Left kidney (tissue), 8 donors: Measurements from ENCODE around the gene GAS5. TPM values are rescaled to one million over a fixed set of nuclear protein-coding genes. Genes with fewer than 3 reads are reported as not detected.
"Not testable (repeated sequence)": the region's sequence is repeated elsewhere in the genome, so short reads cannot be mapped to it uniquely, and the experiment has no call there.

Source experiments
- DNase-seq: peaks from one replicate; pipeline ENCODE4 v3.0.0-alpha.2; 2013
- long read RNA-seq, 8 donors: transcript quantifications; one replicate each; lab custom pipeline, GENCODE V29; 2026
- polyA plus RNA-seq: library from polyadenylated mRNA; unstranded; fragments of 120-200 nt; gene quantifications from one replicate; pipeline ENCODE4 v1.2.1, GENCODE V29; 2013; ENCODE audit not compliant: insufficient read length

The GAS5 gene
- 612 TPM for polyA plus RNA-seq
- long read RNA-seq, donor 1, transcript GAS5-221 (12 exons, 632 nt) = major isoform, 97 of 322 reads
- long read RNA-seq, donor 1, transcript GAS5-218 (11 exons, 565 nt) = minor isoform, 49 of 322 reads
- long read RNA-seq, donor 1, transcript GAS5-217 (4 exons, 424 nt) = minor isoform, 5 of 322 reads
- long read RNA-seq, donor 1, partial matches to known transcripts = 144 of 322 reads
- long read RNA-seq, donor 1, other reads (novel, unspliced or antisense) = 15 of 322 reads
- long read RNA-seq, donor 2, transcript GAS5-204 (3 exons, 1,060 nt) = minor isoform, 5 of 336 reads
- long read RNA-seq, donor 2, transcript GAS5-211 (7 exons, 959 nt) = minor isoform, 6 of 336 reads
- long read RNA-seq, donor 2, transcript GAS5-221 (12 exons, 632 nt) = major isoform, 95 of 336 reads
- long read RNA-seq, donor 2, transcript GAS5-218 (11 exons, 565 nt) = minor isoform, 51 of 336 reads
- long read RNA-seq, donor 2, partial matches to known transcripts = 76 of 336 reads
- long read RNA-seq, donor 2, other reads (novel, unspliced or antisense) = 87 of 336 reads
- long read RNA-seq, donor 3, transcript GAS5-221 (12 exons, 632 nt) = major isoform, 78 of 298 reads
- long read RNA-seq, donor 3, transcript GAS5-218 (11 exons, 565 nt) = minor isoform, 38 of 298 reads
- long read RNA-seq, donor 3, transcript GAS5-206 (10 exons, 745 nt) = minor isoform, 5 of 298 reads
- long read RNA-seq, donor 3, partial matches to known transcripts = 71 of 298 reads
- long read RNA-seq, donor 3, other reads (novel, unspliced or antisense) = 88 of 298 reads
- long read RNA-seq, donor 4, transcript GAS5-221 (12 exons, 632 nt) = major isoform, 12 of 68 reads
- long read RNA-seq, donor 4, transcript GAS5-218 (11 exons, 565 nt) = minor isoform, 6 of 68 reads
- long read RNA-seq, donor 4, partial matches to known transcripts = 24 of 68 reads
- long read RNA-seq, donor 4, other reads (novel, unspliced or antisense) = 15 of 68 reads
- long read RNA-seq, donor 5, transcript GAS5-201 (10 exons, 979 nt) = minor isoform, 7 of 807 reads
- long read RNA-seq, donor 5, transcript GAS5-218 (11 exons, 565 nt) = minor isoform, 92 of 807 reads
- long read RNA-seq, donor 5, transcript GAS5-206 (10 exons, 745 nt) = minor isoform, 5 of 807 reads
- long read RNA-seq, donor 5, transcript GAS5-221 (12 exons, 632 nt) = major isoform, 204 of 807 reads
- long read RNA-seq, donor 5, partial matches to known transcripts = 168 of 807 reads
- long read RNA-seq, donor 5, other reads (novel, unspliced or antisense) = 310 of 807 reads
- long read RNA-seq, donor 6, transcript GAS5-201 (10 exons, 979 nt) = minor isoform, 5 of 434 reads
- long read RNA-seq, donor 6, transcript GAS5-221 (12 exons, 632 nt) = major isoform, 85 of 434 reads
- long read RNA-seq, donor 6, transcript GAS5-218 (11 exons, 565 nt) = minor isoform, 74 of 434 reads
- long read RNA-seq, donor 6, partial matches to known transcripts = 60 of 434 reads
- long read RNA-seq, donor 6, other reads (novel, unspliced or antisense) = 193 of 434 reads
- long read RNA-seq, donor 7, transcript GAS5-218 (11 exons, 565 nt) = minor isoform, 74 of 794 reads
- long read RNA-seq, donor 7, transcript GAS5-221 (12 exons, 632 nt) = major isoform, 203 of 794 reads
- long read RNA-seq, donor 7, transcript GAS5-211 (7 exons, 959 nt) = minor isoform, 8 of 794 reads
- long read RNA-seq, donor 7, transcript GAS5-226 (8 exons, 632 nt) = minor isoform, 7 of 794 reads
- long read RNA-seq, donor 7, partial matches to known transcripts = 146 of 794 reads
- long read RNA-seq, donor 7, other reads (novel, unspliced or antisense) = 328 of 794 reads
- long read RNA-seq, donor 8, transcript GAS5-218 (11 exons, 565 nt) = minor isoform, 13 of 164 reads
- long read RNA-seq, donor 8, transcript GAS5-221 (12 exons, 632 nt) = major isoform, 56 of 164 reads
- long read RNA-seq, donor 8, partial matches to known transcripts = 36 of 164 reads
- long read RNA-seq, donor 8, other reads (novel, unspliced or antisense) = 49 of 164 reads

DNA sequence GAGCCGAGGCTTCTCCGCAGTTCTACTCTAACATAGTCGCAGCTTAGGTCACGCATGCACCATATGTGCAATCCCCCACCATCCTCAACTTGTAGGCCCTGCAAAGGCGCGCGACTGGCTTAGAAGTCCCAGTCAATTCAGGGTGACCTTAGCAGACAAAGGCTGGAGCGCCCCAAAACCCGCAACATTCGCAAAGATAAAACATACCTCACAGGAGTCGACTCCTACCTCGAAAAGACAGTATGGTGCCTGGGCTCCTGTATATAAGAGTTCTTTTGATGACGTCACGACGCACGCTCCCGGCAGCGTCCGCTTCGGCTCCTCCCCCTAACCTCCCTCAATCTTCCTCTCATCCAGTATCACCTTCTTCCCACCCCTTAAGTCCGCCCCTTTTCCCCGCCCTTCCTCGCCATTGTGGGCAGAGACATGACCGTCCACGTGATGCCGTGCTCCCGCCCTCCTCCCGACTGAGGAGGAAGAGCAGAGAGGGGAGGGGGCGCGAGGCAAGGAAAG is at the start of gene GAS5:
Gene GAS5, minus strand, starts transcription at position 237 of the 513 bp plus-strand sequence.
- DNase-seq = peak; percentile 100

DNA sequence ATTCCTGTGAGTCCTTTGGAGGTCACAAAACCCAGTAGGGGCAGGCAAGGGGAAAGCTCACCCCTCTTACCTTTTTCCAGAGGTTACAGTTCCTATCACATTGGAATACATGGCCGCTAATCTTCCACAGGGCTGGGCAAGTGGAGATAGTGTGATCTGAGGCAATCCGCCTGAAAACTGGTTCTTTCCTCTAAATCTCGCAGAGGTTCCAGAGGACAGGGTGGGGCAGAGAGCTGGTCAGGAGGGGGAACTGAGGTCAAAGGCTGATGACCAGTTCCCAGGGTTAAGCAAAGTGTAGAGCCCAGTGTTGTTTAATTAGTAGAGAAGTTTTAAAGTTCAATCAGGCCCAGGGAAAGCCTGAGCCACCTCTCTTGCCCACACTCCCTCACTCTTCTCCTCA is 49.4 kb upstream of the GAS5 start, which contains the start of gene SERPINC1:
Gene SERPINC1, minus strand, starts transcription at position 179 of the 400 bp plus-strand sequence. Its CDS starts 68 bp downstream, at position 111.
- no peak for DNase-seq

DNA sequence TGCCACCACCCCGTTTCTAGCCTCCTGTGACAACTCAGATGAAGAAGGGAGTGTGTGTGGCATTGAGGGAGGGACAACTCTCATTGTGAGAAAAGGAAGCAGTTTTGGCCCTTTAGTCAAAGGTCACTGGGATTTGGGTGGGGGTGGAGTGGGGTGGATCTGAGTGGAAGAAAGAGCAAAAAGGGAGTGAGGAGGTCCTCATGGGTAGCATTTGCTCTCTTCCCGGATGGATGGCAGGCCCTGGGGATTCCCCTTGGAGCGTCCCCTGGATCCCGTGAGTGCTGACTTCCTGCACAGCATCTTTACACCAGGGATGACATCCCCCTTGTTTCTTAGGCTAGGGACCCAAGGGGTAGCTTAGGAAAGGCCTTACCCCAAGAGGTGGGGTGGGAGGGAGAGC is 48.9 kb upstream of the GAS5 start:
- DNase-seq = no peak

DNA sequence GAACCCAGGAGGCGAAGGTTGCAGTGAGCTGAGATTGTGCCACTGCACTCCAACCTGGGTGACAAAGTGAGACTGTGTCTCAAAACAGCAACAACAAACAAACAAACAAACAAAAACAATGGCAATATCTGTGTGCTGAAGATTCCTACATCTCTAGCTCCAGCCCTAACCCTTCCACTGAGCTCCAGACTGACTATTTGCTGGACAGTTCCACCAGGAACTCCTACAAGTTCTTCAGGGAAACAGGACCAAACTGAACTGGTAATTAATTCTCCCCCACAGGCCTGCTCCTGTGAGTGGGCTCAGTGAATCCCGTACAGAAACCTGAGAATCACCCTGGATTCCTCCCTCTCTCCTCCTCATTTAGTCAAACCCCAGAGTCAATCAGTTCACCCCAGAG is 47.8 kb upstream of the GAS5 start:
- no peak for DNase-seq

DNA sequence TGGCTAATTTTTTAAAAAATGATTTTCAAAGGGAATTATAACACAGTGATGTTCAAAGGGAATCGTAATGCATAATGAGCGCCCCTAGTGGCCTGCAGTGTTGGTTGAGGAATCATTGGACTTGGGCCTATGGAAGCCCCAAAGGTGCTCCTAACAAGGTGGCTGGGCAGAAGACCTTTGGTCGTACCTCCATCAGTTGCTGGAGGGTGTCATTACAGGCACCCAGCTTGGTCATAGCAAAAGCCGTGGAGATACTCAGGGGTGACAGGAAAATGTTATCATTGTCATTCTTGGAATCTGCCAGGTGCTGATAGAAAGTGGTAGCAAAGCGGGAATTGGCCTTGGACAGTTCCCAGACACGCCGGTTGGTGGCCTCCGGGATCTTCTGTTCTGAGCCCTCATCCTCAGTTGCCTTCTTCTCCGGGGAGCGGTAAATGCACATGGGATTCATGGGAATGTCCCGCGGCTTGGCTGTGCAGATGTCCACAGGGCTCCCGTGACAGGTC is 46.6 kb upstream of the GAS5 start:
- no peak for DNase-seq

DNA sequence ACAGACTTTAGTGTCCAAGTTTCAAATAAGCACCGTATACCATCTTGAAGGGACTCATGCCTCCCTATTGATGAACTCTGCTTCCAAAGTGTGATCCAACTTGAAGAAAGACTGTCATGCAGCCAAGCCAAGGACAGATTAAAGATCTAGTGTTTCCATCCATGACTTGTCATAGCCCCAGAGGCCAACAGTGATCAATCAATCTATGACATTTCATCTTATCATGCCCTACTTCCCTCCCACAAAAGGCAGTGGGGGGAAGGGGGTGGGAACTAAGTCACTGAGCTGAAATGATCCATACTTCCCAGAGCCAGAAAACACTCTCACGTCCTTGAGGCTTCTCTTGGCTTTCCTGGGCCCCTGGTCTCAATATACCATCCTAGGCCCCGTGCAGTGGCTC is 45.3 kb upstream of the GAS5 start:
- no peak for DNase-seq

DNA sequence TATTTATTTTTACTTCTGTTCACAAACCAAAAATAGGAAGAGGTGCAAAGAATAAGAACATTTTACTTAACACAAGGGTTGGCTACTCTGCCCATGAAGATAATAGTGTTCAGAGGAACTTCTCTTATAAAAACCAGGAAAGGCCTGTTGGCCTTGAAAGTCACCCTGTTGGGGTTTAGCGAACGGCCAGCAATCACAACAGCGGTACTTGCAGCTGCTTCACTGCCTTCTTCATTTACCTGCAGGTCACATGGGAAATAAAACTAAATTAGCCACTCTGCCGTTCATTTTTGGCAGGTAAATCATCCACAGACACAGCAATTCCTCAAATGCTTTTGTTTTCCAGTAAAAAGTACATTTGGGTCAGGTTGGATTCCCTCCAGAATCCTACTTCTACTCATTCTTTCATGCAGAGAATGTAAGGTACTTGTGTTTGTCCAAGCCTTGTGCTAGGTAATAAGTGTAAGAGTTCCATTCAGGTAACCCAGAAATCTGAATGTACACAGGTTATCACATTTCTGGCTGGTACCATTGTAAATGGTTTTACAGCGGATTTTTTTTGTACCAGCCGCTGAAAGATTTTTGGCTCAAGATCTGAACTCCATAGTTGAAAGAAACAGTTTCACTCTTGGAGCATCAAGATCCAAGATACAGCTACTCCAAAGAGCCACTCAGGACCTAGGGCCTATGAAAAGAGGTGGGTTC is 36.2 kb upstream of the GAS5 start:
- no peak for DNase-seq

DNA sequence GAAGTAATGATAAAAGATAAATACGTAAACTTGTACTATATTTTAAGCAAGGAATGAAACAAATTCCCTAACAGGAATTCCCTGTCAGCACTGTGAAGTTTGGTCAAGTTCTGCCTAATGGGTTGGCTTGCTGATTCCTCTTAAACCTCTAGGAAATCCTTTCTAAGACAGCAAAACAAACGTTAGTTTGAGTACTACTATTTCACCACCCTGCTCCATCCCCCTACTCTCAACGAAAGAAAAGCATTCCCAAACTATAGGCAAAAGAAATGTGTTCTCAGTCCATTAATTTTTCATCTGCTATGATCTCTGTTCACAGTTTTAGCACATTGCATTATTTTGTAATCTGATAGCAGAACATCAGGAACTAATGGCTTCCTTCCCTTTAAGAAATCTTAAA is 33.2 kb upstream of the GAS5 start:
- DNase-seq = no peak

DNA sequence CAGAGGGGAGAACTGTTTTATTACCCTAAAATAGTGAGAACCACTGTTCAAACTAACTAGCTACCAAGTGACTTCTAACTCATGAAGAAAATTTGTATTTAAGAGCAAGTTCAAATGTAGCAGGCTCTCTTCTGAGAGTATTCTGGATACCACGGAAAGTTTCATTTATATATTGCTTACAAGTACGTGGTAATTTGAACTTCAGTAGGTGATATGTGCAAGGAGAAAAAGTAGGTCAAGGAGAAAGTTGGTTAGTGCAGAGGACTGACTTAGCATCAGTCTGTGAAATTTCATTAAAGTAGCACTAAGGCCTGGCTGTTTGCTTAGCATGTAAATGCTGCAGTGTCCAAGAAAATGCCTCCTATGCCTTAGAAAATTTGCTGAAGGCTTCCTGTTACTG is 32.6 kb upstream of the GAS5 start:
- no peak for DNase-seq

DNA sequence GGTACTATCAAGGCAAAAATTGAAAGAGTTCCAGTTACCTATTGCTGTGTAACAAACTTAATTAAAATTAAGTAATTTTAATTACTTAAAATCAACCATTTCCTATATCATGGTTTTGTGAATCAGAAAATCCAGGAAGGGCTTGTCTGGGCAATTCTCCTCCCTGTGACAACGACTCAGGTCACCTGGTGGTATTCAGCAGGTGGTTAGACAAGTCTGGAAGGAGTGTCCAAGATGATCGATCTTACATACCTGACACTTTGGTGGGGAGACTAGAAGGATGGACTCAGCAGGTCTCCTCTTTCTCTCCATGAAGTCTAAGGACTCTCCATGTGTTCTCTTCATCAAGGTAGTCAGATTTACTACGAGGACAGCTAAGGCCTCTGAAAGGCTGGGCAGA is 26.4 kb upstream of the GAS5 start:
- DNase-seq = no peak

DNA sequence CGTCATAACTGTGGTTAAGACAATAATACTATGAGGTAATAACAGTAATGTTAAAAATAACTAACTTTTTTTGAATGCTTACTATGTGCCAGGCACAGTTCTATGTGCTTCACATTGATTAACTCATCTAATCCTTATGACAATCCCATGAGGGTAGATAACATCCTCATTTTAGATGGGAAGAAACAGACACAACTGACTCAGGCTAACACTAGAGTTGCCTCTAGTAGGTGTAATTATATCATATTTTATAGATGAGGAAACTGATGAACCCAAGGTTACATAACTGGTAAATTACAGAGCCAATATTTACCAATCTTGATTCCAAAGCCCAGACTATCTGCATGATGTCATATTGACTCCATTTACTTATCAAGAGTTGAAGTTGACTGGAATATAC is 25.8 kb upstream of the GAS5 start:
- no peak for DNase-seq

DNA sequence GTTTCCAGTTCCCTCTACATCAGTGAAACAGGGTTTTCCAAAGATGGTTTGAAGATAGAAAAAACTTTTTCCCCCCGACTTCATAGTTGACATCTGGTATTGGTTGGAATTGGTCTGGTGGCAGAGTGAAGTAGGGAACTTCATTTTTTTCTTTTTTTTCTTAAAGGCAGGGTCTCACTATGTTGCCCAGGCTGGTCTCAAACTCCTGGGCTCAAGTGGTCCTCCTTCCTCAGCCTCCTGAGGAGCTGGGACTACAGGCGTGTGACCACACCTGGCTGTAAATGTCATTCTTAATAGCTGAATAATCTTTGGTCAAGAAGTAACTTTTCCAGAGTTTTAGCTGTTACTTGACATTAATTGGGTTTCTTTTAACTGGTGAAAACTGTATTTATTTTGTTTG is 22.1 kb upstream of the GAS5 start:
- DNase-seq = no peak

DNA sequence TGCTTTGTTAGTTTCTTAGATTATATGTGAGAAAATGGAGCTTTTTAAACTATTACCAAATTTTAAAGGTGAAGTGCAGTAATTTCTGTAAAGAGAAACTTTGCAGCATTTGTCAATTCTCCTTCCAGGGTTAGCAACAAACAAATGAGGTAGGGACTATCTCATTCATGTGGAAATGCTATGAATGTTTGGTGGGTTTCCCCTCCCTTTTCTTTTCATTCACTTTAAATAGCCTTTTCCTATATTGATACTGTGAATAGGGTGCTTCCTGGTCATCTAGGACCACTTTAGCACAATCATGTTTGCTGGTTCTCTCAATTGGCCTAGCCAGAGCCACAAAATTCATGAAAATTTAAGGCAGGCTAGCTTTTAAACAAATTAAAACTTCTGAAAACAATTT is 21.0 kb upstream of the GAS5 start:
- DNase-seq = no peak

DNA sequence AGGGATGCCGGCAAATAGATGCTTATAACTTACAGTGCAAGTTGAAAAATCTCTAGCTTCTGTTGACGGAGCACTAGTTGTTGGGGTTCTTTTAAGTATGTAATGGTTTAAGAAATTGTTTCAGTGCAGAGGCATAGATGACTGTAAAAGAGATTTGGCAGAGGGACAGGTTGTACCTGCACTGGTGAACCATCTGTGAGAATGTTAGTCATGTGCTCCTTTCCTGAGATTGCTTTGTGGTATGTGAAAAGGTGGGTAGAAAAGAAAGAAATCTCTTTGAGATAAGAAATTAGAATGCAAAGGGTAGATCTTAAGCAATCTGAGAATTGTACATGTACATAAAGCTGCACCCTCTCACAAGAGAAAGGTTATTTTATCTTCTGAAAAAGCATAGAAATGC is 19.8 kb upstream of the GAS5 start:
- DNase-seq = no peak

DNA sequence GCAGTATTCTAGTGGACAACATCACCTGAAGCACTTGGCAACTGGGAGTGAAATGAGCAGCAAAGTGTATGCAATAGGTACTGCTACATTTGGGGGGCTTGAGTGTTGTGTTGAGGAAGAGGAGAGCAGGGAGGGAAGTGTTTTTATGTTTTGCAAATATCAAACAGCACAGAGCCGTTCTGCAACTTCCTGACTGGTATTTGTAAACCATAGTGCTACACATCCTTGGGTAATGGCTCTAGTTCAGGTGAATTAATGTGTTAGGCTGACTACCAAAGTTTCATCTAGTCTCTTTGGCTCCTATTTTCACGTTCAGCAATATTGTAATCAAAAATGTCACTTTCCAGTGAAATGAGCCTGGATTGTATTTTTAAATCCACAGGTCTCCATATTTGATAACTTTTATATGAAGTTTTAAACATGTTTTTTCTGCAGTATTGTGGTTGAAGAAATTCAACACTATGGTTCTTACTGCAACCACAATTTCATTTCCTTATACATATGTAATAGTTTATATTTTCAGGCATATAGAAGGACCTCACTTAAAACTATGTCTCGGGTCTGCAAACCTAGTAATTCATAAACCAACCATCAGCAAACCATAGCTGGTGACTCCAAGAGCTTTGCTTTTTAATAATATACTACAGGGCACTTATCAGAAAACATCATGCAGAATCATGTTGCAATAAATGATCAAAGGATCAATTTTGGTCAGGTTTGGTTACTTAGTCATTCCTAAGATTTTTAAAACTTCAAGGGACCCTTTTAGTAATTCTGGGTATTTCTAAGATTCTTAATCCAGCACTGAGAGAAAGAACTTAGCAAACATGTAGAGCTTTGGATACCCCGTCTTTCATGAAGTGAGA is 19.2 kb upstream of the GAS5 start:
- DNase-seq = no peak

DNA sequence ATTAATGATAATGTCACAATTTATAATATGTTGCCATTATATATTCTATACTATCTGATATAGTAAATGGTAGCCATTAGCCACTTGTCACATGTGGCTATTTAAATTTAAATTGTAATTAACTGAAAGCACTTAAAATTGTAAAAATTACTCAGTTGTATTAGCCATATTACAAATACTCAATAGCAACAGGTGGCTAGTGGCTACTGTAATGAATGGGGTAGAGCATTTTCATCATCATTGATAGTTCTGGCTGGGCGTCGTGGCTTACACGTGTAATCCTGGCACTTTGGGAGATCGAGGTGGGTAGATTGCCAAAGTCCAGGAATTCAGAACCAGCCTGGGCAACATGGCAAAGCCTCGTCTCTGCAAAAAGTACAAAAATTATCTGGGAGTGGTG is 16.9 kb upstream of the GAS5 start:
- DNase-seq = no peak

DNA sequence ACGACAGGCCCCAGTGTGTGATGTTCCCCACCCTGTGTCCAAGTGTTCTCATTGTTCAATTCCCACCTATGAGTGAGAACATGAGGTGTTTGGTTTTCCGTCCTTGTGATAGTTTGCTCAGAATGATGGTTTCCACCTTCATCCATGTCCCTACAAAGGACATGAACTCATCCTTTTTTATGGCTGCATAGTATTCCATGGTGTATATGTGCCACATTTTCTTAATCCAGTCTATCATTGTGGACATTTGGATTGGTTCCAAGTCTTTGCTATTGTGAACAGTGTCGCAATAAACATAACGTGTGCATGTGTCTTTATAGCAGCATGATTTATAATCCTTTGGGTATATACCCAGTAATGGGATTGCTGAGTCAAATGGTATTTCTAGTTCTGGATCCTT is 13.3 kb upstream of the GAS5 start:
- DNase-seq = not testable (repeated sequence)

DNA sequence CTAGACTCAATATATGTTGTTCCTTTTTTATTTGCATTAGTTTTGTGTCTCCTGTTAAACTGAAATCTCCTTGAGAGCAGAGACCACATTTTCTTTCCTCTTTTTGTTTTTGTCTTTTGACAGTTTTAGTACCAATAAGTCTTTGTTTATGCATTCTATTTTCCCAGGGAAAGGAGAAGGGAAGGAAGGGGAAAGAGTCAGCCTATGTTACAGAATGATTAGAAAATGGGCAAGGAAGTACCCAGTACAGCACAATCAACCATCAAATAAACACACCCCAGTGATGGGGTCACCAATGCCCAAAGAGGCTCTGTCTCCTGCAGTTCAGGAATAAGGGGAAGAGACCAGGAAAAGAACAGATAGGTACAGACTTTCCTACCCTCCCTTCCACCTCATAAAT is 10.5 kb upstream of the GAS5 start:
- DNase-seq = no peak

DNA sequence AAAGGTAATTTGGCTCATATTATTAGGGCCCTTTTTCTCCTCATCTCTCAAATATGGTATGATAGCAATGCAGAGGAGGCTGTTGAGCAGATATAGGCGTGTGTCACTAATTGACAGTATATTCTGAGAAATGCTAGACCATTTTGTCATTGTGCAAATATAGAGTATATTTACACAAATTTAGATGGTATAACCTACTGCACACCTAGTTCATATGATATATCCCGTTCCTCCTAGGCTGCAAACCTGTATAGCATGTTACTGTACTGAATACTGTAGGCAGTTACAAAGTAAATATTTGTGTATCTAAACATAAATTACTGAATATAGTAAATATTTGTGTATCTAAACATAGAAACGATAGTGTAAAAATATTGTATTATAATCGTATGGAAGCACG is 8.9 kb upstream of the GAS5 start:
- no peak for DNase-seq
